GM12872 (cell line): Measurements from ENCODE around the gene SUPT16H.

ENCODE experiments used
- TF ChIP-seq, protein P1 (sequence below): IDR thresholded peaks from 3 replicates; pipeline ENCODE4 v1.5.1; 2011; ENCODE audit warnings: low read depth, mild to moderate bottlenecking, low read length, moderate library complexity; ENCODE audit not compliant: insufficient read depth

Gene SUPT16H

DNA sequence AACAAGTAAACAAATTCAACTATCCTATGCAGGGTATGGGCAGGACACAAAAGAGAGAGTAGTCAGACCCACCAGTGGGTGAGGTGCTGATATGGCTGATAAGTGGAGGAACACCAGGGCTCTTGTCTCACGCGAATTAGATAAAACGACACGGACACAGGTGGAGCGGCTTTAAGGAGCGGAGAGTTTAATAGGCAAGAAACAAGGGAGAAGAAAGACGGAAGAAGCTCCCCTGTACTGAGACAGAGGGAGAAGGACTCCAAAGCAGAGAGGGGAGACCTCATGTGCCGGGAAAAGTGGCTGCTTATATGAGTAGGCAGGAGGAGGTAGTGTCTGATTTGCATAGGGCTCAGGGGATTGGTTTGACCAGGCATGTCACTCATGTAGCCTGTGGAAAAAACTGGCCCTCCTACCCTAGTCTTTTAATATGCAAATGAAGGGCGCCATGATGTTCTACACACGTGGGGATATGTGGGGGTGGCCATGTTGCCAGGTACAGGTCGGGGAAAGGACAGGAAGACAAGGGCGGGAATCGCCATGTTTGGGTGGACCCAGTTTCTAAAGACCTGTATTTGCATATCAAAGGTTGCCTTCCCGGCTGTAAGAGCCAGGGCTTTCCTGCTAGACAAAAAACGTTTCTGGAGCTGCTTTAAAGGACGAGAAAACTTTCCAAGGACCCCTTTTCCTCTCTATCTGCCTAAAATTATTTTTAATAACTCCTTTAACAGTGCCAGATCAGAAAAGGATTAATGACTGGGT is 75.2 kb downstream of the SUPT16H start:
- TF ChIP-seq, protein P1, sequence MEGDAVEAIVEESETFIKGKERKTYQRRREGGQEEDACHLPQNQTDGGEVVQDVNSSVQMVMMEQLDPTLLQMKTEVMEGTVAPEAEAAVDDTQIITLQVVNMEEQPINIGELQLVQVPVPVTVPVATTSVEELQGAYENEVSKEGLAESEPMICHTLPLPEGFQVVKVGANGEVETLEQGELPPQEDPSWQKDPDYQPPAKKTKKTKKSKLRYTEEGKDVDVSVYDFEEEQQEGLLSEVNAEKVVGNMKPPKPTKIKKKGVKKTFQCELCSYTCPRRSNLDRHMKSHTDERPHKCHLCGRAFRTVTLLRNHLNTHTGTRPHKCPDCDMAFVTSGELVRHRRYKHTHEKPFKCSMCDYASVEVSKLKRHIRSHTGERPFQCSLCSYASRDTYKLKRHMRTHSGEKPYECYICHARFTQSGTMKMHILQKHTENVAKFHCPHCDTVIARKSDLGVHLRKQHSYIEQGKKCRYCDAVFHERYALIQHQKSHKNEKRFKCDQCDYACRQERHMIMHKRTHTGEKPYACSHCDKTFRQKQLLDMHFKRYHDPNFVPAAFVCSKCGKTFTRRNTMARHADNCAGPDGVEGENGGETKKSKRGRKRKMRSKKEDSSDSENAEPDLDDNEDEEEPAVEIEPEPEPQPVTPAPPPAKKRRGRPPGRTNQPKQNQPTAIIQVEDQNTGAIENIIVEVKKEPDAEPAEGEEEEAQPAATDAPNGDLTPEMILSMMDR: no peak

DNA sequence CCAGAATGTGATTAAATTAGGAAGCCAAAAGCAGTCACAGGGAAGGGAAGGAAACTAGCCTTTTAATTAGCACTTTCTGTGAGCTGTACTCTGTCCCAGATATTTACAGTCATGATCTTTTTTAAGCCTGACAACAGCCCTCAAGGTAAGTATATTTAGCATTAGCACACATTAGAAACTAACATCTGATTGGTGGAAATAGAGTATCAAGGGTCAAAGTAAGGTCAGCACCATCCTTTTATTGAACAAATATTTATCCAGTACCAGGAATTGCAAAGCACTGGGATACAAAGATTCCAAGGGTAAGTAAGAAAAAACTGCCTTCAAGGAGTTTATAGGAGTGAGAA is 75.7 kb downstream of the SUPT16H start:
- TF ChIP-seq, protein P1: no peak

DNA sequence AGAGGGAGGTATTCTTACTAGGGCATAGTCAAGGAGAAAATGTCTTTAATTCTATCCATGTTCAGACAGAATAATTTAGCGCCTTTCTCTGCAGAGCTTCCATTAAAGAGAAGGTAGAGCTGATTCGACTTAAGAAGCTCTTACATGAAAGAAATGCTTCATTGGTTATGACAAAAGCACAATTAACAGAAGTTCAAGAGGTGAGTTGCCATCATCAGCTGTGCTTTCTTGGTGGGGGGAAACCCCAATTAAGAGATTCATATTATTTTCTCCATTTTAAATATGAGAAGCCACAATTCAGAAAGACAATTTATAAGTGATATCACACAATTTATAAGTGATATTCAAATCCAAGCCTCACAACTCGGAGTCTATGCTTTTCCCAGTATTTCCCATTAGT is 76.2 kb downstream of the SUPT16H start:
- TF ChIP-seq, protein P1: no peak

DNA sequence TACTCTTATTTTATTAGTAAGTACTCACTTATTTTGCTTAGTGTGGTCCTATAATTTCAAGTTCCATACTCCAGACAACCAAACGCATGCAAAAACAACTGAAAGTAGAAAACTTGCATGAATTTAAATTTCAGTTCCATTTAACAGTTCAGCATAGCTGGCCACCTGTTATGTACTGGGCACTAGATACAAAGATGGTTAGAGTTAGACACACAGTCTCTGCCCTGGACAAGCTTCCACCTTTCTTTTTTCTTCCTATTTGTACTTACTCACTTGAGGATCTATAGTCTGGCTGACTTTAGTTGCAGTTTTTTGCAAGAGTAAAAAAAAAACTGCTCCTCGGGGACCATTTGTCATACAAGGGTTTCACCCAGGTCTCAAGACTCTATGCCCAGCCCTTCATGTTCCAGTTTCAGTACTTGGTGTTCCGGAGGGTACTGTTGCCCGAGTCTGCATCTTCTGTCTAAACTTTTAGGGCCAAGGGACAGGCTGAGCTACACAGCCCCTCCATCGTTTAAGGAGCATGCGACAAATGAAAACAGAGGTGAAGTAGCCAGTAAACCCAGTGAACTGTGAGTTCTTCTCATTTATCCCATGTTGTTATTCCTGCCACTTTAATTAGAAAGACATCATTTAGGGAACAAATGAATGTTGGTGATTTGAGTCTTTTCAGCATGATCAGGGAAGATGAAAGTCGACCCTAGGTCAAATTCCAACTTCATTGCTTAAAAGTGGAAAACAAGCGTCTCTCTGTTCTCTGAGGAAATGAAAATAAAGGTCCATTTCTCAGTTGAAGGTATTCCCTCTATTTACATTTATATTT is 81.6 kb downstream of the SUPT16H start:
- TF ChIP-seq, protein P1: no peak
